ENCODE results near the gene PLCB3. TPM values are rescaled to one million over a fixed set of nuclear protein-coding genes. Genes with fewer than 3 reads are reported as not detected.

Gene PLCB3
- total and polyA plus RNA-seq, 10 of the 15 experiments (the other 5 are each of a cell fraction or from before 2014, with no cell fraction given) = 0.03 to 10.3 (median 3.3) TPM

- in situ Hi-C loops (cut with MboI) = loop anchor here (5.0 kb wide), 1 partner anchor 102 kb away; no protein-coding TSS in a partner anchor
- H2AFZ ChIP-seq (ENCODE audit: control insufficient read depth, low read depth, low read length) = peak overlapping the region; percentile 63
- peak; percentile 99 for FAIRE-seq
- TF ChIP-seq MYB (IDR thresholded peaks at IDR 0.05; ENCODE audit: borderline replicate concordance, low read depth, low read length) (no peak), PAX5 (IDR thresholded peaks at IDR 0.05; ENCODE audit: borderline replicate concordance, low read depth, low read length) (0 out of 2 replicates have a peak, but pooled peaks have one; percentile 31), HCFC1 (IDR thresholded peaks at IDR 0.05; ENCODE audit: low read length) (peak; percentile 25; the same call in 1 of the 2 replicates), ATF7 (IDR thresholded peaks at IDR 0.05; ENCODE audit: low read depth) (peak; percentile 51; the same call in 1 of the 2 replicates), ZBTB33 (IDR thresholded peaks at IDR 0.05) (no peak), YY1 (IDR thresholded peaks at IDR 0.05; ENCODE audit: low read depth, low read length) (peak; percentile 50; the same call in 1 of the 2 replicates), MXI1 (IDR thresholded peaks at IDR 0.05; ENCODE audit: low read depth, low read length) (peak; percentile 79; the same call in 1 of the 2 replicates), ZNF217 (IDR thresholded peaks at IDR 0.05) (no peak), MEF2B (IDR thresholded peaks at IDR 0.05; ENCODE audit: partially characterized antibody, poor library complexity, severe bottlenecking) (peak; percentile 44), MAX (IDR thresholded peaks at IDR 0.05; ENCODE audit: low read depth, low read length) (peak; percentile 85), FOXK2 (IDR thresholded peaks at IDR 0.05) (no peak), ELK1 (IDR thresholded peaks at IDR 0.05; ENCODE audit: low read depth, low read length) (no peak), POU2F2 (IDR thresholded peaks at IDR 0.05; ENCODE audit: borderline replicate concordance, low read depth, low read length) (0 out of 3 replicates have a peak, but pooled peaks have one; percentile 9), NBN (IDR thresholded peaks at IDR 0.05) (peak; percentile 93), SMC3 (IDR thresholded peaks at IDR 0.05; ENCODE audit: borderline replicate concordance, low read length) (peak; percentile 64), EED (IDR thresholded peaks at IDR 0.05; ENCODE audit: low read depth) (peak; percentile 69), SUZ12 (IDR thresholded peaks at IDR 0.05; ENCODE audit: unreplicated experiment) (no peak), CBX5 (IDR thresholded peaks at IDR 0.05; ENCODE audit: low read depth) (no peak), TAF1 (IDR thresholded peaks at IDR 0.05; ENCODE audit: borderline replicate concordance, low read depth, low read length) (no peak), TCF3 (IDR thresholded peaks at IDR 0.05; ENCODE audit: borderline replicate concordance, insufficient read depth, low read depth, low read length) (no peak), IKZF2 (IDR thresholded peaks at IDR 0.05) (peak; percentile 59 to 70; a peak in 3 of 4 replicates)
Measured at GRCh38 chr11:64304316-64305072, 53.2 kb downstream of the PLCB3 start.

More at GRCh38 chr11:64304316-64305072, 53.2 kb downstream of the PLCB3 start:
- Histone ChIP-seq H3K79me2 (ENCODE audit: control insufficient read depth, insufficient read depth, low read length) (peaks cover 22% of the 10 kb centered on the region), H3K27me3 (replicated peaks in 1 of 2; ENCODE audit: control insufficient read depth in 2 of 2, insufficient read depth in 2 of 2, low read length in 1 of 2) (peaks cover 5 to 13% of the 10 kb centered on the region in 2 experiments; a peak in 3 of 4 replicates), H3K9ac (ENCODE audit: control insufficient read depth, insufficient read depth, low read length) (peak overlapping the region; percentile 81), H3K9me3 (replicated peaks; ENCODE audit: control insufficient read depth, insufficient read depth, low read length) (no peaks in the 10 kb centered on the region), H4K20me1 (ENCODE audit: control insufficient read depth, insufficient read depth) (no peaks in the 10 kb centered on the region), H3K4me2 (ENCODE audit: control insufficient read depth, insufficient read depth) (peak overlapping the region; percentile 46), H3K4me1 (ENCODE audit: control insufficient read depth, insufficient read depth, low read length) (peaks cover 27% of the 10 kb centered on the region), H3K4me3 (peak overlapping the region; percentile 72), H3K36me3 (ENCODE audit: control insufficient read depth in 2 of 2, insufficient read depth in 2 of 2, low read length in 1 of 2) (peaks cover 0 to 3% of the 10 kb centered on the region in 2 experiments; a peak in 2 of 4 replicates), H3K27ac (ENCODE audit: control insufficient read depth, insufficient read depth) (peak overlapping the region; percentile 90)
- ChIA-PET CTCF (interaction anchor here (0.7 to 5.8 kb wide), 32 partner anchors 12 to 346 kb away, joined by 3 to 238 read pairs (median 4); partner anchors contain the start of genes BAD, CCDC88B, FERMT3 and FKBP2), SMC1A (ENCODE audit: uncharacterized antibody, unreplicated experiment) (interaction anchor here (0.7 to 5.7 kb wide), 12 partner anchors 13 to 152 kb away, joined by 3 to 98 read pairs (median 4); partner anchors contain the start of genes FERMT3, FKBP2, PRDX5 and TRMT112), RAD21 (ENCODE audit: unreplicated experiment) (interaction anchor here (0.6 to 5.8 kb wide), 18 partner anchors 13 to 348 kb away, joined by 3 to 125 read pairs (median 6); partner anchors contain the start of genes FERMT3, FKBP2, GPR137 and NUDT22), POLR2A (interaction anchor here (0.6 to 5.8 kb wide), 26 partner anchors 12 to 346 kb away, joined by 3 to 70 read pairs (median 6); partner anchors contain the start of genes BAD, CCDC88B, FERMT3 and FKBP2)
- WGBS (ENCODE audit: insufficient coverage, insufficient replicate concordance, low lambda C conversion rate, missing lambda C conversion rate) = under 1% methylated on average over 43 of the region's 46 CpGs
- DNase-seq (ENCODE audit: low read depth, low spot score) (peak; percentile 78), ATAC-seq (peak; percentile 72)
- TSS peak; percentile 99 for BruUV-seq (replicated peaks)
- intact Hi-C loops (cut with micrococcal nuclease; ENCODE audit: unreplicated experiment) = loop anchor here (1.0 to 5.0 kb wide), 4 partner anchors 36 to 632 kb away; partner anchors contain the start of genes ATL3, CCDC88B and FKBP2
